Thymus (tissue), 11 donors: ENCODE data around the gene MASP2. TPM values are rescaled to one million over a fixed set of nuclear protein-coding genes. Genes with fewer than 3 reads are reported as not detected.
"Not testable (repeated sequence)": the region's sequence is repeated elsewhere in the genome, so short reads cannot be mapped to it uniquely, and the experiment has no call there.

Source experiments
- DNase-seq, 9 donors: peaks; one replicate each; pipeline ENCODE4 v3.0.0-alpha.2; 2013; ENCODE audit warnings: low spot score in 9 of 9, low read depth in 6 of 9, missing footprints in 1 of 9
- H3K27ac ChIP-seq, 2 donors: one replicate each; pipeline ENCODE4 v1.5.1; 2013; ENCODE audit warnings: control low read depth in 1 of 2, low read depth in 1 of 2, low read length in 1 of 2, mild to moderate bottlenecking in 1 of 2, moderate library complexity in 1 of 2
- H3K27me3 ChIP-seq, 2 donors: one replicate each; pipeline ENCODE4 v1.5.1; 2013; ENCODE audit warnings: low read length in 1 of 2; ENCODE audit not compliant: control insufficient read depth in 2 of 2, insufficient read depth in 1 of 2
- H3K36me3 ChIP-seq, 2 donors: one replicate each; pipeline ENCODE4 v1.5.1; 2013; ENCODE audit warnings: low read length in 1 of 2, mild to moderate bottlenecking in 1 of 2, moderate library complexity in 1 of 2; ENCODE audit not compliant: control insufficient read depth in 2 of 2, insufficient read depth in 2 of 2
- H3K4me1 ChIP-seq, 2 donors: one replicate each; pipeline ENCODE4 v1.5.1; 2013; ENCODE audit warnings: low read length in 2 of 2; ENCODE audit not compliant: control insufficient read depth in 2 of 2, insufficient read depth in 2 of 2
- H3K4me3 ChIP-seq, 2 donors: one replicate each; pipeline ENCODE4 v1.5.1; 2013; ENCODE audit warnings: low read length in 2 of 2, control low read depth in 1 of 2, mild to moderate bottlenecking in 1 of 2
- H3K9me3 ChIP-seq, 2 donors: one replicate each; pipeline ENCODE4 v1.5.1; 2013; ENCODE audit warnings: low read length in 1 of 2, mild to moderate bottlenecking in 1 of 2; ENCODE audit not compliant: control insufficient read depth in 2 of 2, insufficient read depth in 1 of 2
- WGBS: extraction: QIAGEN DNeasy Blood & Tissue Kit; methylation state at CpG from one replicate; pipeline ENCODE4 v1.1.7; 2013; 5-methylcytosine and 5-hydroxymethylcytosine counted together
- polyA plus RNA-seq: library from polyadenylated mRNA; stranded (reverse); fragments of 200-250 nt; gene quantifications from one replicate; pipeline ENCODE4 v1.2.3, GENCODE V29; 2013
- total RNA-seq: library from RNA; stranded (reverse); fragments of 120-200 nt; gene quantifications from one replicate; pipeline ENCODE4 v1.2.4, GENCODE V29; 2013
- donor health status: healthy.

The MASP2 gene
- total and polyA plus RNA-seq, 2 donors: 0.05 TPM; not detected in 1

DNA sequence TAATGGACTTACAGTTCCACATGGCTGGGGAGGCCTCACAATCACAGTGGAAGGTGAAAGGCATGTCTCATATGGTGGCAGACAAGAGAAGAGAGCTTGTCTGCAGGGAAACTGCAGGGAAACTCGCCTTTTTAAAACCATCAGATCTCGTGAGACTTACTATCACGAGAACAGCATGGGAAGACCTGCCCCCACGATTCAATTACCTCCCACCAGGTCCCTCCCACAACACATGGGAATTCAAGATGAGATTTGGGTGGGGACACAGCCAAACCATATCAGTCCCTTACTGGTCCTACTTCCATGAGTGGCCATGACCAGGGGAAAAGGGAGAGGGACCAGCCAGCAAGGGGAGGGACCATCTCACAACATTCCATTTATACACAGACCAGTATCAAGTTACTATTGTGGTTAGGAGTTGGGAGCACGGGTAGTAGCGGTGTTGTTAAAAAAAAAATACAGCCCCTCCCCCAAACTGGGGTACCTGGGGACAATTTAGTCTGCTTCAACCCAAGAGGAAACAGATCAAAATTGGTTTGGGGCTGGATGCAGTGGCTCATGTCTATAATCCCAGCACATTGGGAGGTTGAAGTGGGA is 57.0 kb downstream of the MASP2 start:
- not testable (repeated sequence) for H3K27ac ChIP-seq, H3K4me1 ChIP-seq, H3K27me3 ChIP-seq, H3K4me3 ChIP-seq, DNase-seq, H3K9me3 ChIP-seq, H3K36me3 ChIP-seq
- 92% methylated on average over 6 of the region's 6 CpGs for WGBS

DNA sequence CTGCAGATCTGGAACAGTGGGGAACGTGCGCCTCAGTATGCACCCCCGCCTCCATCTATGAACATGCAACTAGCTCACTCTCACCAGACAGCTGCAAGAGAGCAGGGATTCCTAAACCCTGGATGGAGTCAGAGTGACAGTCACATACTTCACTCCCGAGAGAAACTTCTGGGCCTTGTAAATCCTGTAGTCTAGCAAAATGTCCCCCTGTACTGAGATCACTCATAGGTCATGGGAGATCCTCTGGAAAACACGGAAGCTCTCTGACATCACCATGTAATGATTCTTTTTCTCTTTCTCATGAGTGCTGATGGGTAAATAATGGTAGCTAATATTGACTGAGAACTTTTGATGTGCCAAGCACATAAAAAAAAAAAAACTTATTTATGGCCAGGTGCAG is 57.9 kb downstream of the MASP2 start:
- Histone ChIP-seq H3K27ac (no peak overlapping the region), H3K36me3 (no peaks in the 10 kb centered on the region), H3K9me3 (no peaks in the 10 kb centered on the region), H3K4me1 (peaks cover 0 to 2% of the 10 kb centered on the region in 2 donors), H3K4me3 (no peak overlapping the region), H3K27me3 (no peaks in the 10 kb centered on the region)
- WGBS: 98% methylated on average over 5 of the region's 5 CpGs
- DNase-seq: no peak

DNA sequence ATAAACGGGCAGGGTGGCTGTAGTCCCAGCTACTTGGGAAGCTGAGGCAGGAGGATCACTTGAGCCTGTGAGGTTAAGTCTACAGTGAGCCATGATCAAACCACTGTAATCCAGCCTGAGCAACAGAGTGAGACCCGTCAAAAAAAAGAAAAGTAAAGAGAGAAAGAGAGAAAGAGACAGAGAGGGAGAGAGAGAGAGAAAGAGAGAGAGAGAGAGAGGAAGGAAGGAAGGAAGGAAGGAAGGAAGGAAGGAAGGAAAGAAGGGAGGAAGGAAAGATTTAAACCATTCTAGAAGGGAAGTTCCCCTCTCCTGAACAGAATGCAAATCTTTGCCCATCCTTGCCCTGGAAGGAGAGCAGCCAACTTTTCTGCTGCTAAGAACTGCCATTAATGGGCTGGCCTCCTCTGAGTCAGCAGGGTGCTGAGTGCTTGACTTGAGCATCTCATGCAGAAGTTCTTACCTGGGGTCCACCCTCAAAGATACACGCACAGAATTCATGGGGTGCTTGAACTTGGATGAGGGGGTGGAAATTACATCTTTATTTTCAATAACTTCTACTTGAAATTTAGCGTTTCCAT is 59.1 kb downstream of the MASP2 start:
- Histone ChIP-seq H3K4me3 (no peak overlapping the region), H3K9me3 (no peaks in the 10 kb centered on the region), H3K27ac (no peak overlapping the region), H3K27me3 (no peaks in the 10 kb centered on the region), H3K36me3 (no peaks in the 10 kb centered on the region), H3K4me1 (peaks cover 0 to 2% of the 10 kb centered on the region in 2 donors)
- WGBS: 92% methylated on average over 4 of the region's 4 CpGs
- no peak for DNase-seq

- H3K36me3 ChIP-seq: no peaks in the 10 kb centered on the region
- no peak for DNase-seq
- 85% methylated on average over 7 of the region's 7 CpGs for WGBS
- no peak overlapping the region for H3K4me3 ChIP-seq
- no peaks in the 10 kb centered on the region for H3K9me3 ChIP-seq
- peaks cover 0 to 2% of the 10 kb centered on the region in 2 donors for H3K4me1 ChIP-seq
- no peak overlapping the region for H3K27ac ChIP-seq
- peaks cover 0 to 3% of the 10 kb centered on the region in 2 donors for H3K27me3 ChIP-seq
Measured at GRCh38 chr1:10986525-10986890, 60.5 kb downstream of the MASP2 start.

DNA sequence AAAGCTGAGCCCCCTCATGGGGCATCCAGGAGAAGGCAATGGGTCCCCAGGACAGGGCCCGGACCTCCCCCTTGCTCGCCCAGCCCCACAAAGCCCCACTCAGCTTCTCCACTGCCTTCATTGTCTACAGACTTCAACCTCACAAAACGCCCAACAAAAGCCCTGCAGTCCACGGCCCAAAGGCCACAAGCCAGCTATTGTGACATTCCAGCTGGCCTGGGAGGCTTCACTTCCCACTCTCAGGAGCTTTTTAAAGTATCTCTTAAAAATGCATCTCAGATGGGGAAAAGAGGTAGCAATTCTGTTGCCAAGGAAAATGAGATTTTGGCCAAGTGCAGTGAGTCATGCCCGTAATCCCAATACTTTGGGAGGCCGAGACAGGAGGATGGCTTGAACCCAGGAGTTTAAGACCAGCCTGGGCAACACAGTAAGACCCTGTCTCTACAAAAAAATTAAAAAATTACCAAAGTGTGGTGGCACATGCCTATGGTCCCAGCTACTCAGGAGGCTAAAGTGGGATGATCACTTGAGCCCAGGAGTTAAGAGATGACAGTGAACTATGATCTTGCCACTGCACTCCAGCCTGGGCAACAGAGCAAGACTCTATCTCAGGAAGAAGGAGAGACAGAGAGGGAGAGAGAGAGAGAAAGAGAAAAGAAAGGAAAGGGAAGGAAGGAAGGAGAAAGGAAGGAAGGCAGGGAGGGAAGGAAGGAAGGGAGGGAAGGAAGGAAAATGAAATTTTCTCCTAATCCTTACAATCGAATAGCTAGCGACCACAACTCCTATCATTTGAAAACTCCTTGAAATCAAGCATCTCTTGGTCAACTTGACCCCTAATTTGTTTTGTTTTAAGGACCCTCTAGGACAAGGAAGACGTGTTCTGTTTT is 66.0 kb downstream of the MASP2 start:
- Histone ChIP-seq H3K4me1 (peaks cover 0 to 10% of the 10 kb centered on the region in 2 donors), H3K4me3 (no peak overlapping the region), H3K27me3 (peaks cover 2 to 34% of the 10 kb centered on the region in 2 donors), H3K9me3 (no peaks in the 10 kb centered on the region), H3K27ac (no peak overlapping the region), H3K36me3 (no peaks in the 10 kb centered on the region)
- no peak for DNase-seq
- 86% methylated on average over 9 of the region's 9 CpGs for WGBS

DNA sequence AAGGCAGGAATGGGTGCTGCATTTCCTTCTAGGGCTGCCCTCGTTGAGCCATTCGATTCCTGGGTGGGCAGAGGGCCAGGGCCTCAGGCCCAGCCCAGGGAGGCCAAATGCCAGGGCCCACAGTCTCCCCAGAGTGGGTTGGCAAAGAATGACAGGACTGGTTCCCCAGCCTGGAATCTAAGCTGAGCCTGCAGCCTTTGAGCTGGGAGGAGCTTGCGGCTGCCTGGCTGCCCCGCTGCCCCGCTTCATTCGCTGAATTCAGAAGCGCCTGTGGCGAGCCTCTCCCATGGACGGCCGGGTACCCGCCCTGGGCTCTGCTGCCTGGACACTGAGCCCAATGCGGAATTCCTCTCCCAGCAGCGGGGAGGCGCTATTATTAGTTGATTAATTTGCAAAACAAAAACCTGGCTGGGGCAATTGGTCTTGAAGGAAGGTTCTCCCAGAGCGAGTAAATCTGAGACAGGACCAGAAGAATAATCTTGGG is 66.9 kb downstream of the MASP2 start:
- WGBS: 26% methylated on average over 15 of the region's 15 CpGs
- Histone ChIP-seq H3K9me3 (no peaks in the 10 kb centered on the region), H3K36me3 (no peaks in the 10 kb centered on the region), H3K4me3 (no peak overlapping the region), H3K27ac (no peak overlapping the region), H3K27me3 (peaks cover 2 to 34% of the 10 kb centered on the region in 2 donors), H3K4me1 (peaks cover 0 to 7% of the 10 kb centered on the region in 2 donors)
- DNase-seq: no peak

DNA sequence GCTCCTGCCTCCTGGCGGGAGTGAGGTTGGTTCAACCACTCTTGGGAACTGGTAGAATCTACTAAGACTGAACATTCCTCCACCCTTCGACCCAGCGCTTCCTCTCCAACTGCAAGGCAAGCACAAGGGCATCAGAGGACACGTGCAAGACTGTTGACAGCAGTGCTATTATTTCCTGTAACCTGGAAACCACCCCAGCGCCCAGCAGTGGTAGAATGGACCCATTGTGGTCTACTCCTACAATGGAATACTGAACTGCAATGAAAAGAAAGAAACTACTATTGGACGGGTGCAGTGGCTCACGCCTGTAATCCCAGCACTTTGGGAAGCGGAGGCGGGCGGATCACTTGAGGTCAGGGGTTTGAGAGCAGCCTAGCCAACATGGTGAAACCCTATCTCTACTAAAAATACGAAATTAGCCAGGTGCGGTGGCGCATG is 67.5 kb downstream of the MASP2 start:
- H3K4me1 ChIP-seq: peaks cover 0 to 7% of the 10 kb centered on the region in 2 donors
- peaks cover 2 to 34% of the 10 kb centered on the region in 2 donors for H3K27me3 ChIP-seq
- no peak for DNase-seq
- no peaks in the 10 kb centered on the region for H3K36me3 ChIP-seq
- WGBS: 76% methylated on average over 13 of the region's 13 CpGs
- H3K27ac ChIP-seq: no peak overlapping the region
- H3K9me3 ChIP-seq: no peaks in the 10 kb centered on the region
- no peak overlapping the region for H3K4me3 ChIP-seq

DNA sequence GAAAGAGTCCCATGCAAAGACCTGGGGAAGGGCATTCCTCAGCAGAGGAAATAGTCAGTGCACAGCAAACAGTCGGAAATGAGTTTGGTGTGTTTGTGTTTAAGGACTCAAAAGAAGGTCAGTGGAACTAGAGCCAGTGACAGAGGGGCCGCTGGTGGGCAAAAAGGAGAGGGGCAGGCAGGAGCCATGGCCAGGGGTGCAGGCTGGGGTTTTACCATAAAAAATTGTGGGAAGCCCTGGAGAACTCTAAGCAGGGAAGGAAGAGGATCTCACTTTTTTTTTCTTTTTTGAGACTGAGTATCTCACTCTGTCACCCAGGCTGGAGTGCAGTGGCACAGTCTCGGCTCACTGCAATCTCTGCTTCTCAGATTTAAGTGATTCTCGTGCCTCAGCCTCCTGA is 68.3 kb downstream of the MASP2 start:
- Histone ChIP-seq H3K27ac (no peak overlapping the region), H3K9me3 (no peaks in the 10 kb centered on the region), H3K4me1 (peaks cover 0 to 7% of the 10 kb centered on the region in 2 donors), H3K27me3 (peaks cover 2 to 34% of the 10 kb centered on the region in 2 donors), H3K36me3 (no peaks in the 10 kb centered on the region), H3K4me3 (no peak overlapping the region)
- WGBS: 73% methylated on average over 4 of the region's 4 CpGs
- no peak for DNase-seq
